Measurements from ENCODE around the gene RABL2B.

Gene RABL2B

GRCh38 chr22:50739894-50740293 lies 43.5 kb downstream of the RABL2B start:
- Histone ChIP-seq H3K4me2 (ENCODE audit: low read depth, low read length) (no peak overlapping the region), H3K27me3 (replicated peaks; ENCODE audit: insufficient read depth, low read length) (no peaks in the 10 kb centered on the region)
- DNase-seq: no peak

GRCh38 chr22:50739279-50739691 lies 44.2 kb downstream of the RABL2B start:
- no peaks in the 10 kb centered on the region for H3K79me2 ChIP-seq (ENCODE audit: low read length)
- no peaks in the 10 kb centered on the region for H3F3A ChIP-seq (ENCODE audit: insufficient read depth, low read length)
- no peak overlapping the region for H2AFZ ChIP-seq (ENCODE audit: low read length)
- H3K36me3 ChIP-seq (replicated peaks; ENCODE audit: insufficient read depth, low read length): no peaks in the 10 kb centered on the region
- no peak overlapping the region for H3K27ac ChIP-seq (ENCODE audit: low read length)
- H3K9me2 ChIP-seq (replicated peaks; ENCODE audit: insufficient read depth, low read length): no peaks in the 10 kb centered on the region
- no peak overlapping the region for H3K4me2 ChIP-seq (ENCODE audit: low read depth, low read length)
- H3K9me3 ChIP-seq (replicated peaks; ENCODE audit: insufficient read depth, low read length): no peaks in the 10 kb centered on the region
- no peak for DNase-seq
- no peaks in the 10 kb centered on the region for H3K27me3 ChIP-seq (replicated peaks; ENCODE audit: insufficient read depth, low read length)
- no peaks in the 10 kb centered on the region for H4K20me1 ChIP-seq (ENCODE audit: insufficient read depth, low read length)
- no peak overlapping the region for H3K9ac ChIP-seq (ENCODE audit: low read length)
- H3K4me3 ChIP-seq (ENCODE audit: low read length): no peak overlapping the region
- TF ChIP-seq EZH2phosphoT487 (IDR thresholded peaks at IDR 0.05; ENCODE audit: low read length) (no peak), EZH2 (optimal IDR thresholded peaks at IDR 0.05; ENCODE audit: low read depth, low read length) (no peak), CTCF (IDR thresholded peaks at IDR 0.05; ENCODE audit: low read length) (no peak)
- H3K4me1 ChIP-seq (ENCODE audit: low read length): peaks cover 5% of the 10 kb centered on the region

More at GRCh38 chr22:50739894-50740293, 43.5 kb downstream of the RABL2B start:
- H2AFZ ChIP-seq (ENCODE audit: low read length): no peak overlapping the region
- H3K27ac ChIP-seq (ENCODE audit: low read length): no peak overlapping the region
- TF ChIP-seq EZH2 (optimal IDR thresholded peaks at IDR 0.05; ENCODE audit: low read depth, low read length) (no peak), EZH2phosphoT487 (IDR thresholded peaks at IDR 0.05; ENCODE audit: low read length) (no peak), CTCF (IDR thresholded peaks at IDR 0.05; ENCODE audit: low read length) (no peak)
- no peaks in the 10 kb centered on the region for H3K9me3 ChIP-seq (replicated peaks; ENCODE audit: insufficient read depth, low read length)
- H3F3A ChIP-seq (ENCODE audit: insufficient read depth, low read length): no peaks in the 10 kb centered on the region
- no peaks in the 10 kb centered on the region for H3K79me2 ChIP-seq (ENCODE audit: low read length)
- no peaks in the 10 kb centered on the region for H4K20me1 ChIP-seq (ENCODE audit: insufficient read depth, low read length)
- no peaks in the 10 kb centered on the region for H3K4me1 ChIP-seq (ENCODE audit: low read length)
- no peaks in the 10 kb centered on the region for H3K36me3 ChIP-seq (replicated peaks; ENCODE audit: insufficient read depth, low read length)
- H3K9me2 ChIP-seq (replicated peaks; ENCODE audit: insufficient read depth, low read length): no peaks in the 10 kb centered on the region
- no peak overlapping the region for H3K4me3 ChIP-seq (ENCODE audit: low read length)
- no peak overlapping the region for H3K9ac ChIP-seq (ENCODE audit: low read length)

- no peak overlapping the region for H3K4me2 ChIP-seq (ENCODE audit: low read depth, low read length)
- H3K4me1 ChIP-seq (ENCODE audit: low read length): peaks cover 10% of the 10 kb centered on the region
- no peaks in the 10 kb centered on the region for H3K79me2 ChIP-seq (ENCODE audit: low read length)
- no peaks in the 10 kb centered on the region for H3K9me2 ChIP-seq (replicated peaks; ENCODE audit: insufficient read depth, low read length)
- peaks cover 3% of the 10 kb centered on the region; the same call in 1 of the 2 replicates for H3F3A ChIP-seq (ENCODE audit: insufficient read depth, low read length)
- no peaks in the 10 kb centered on the region for H3K27me3 ChIP-seq (replicated peaks; ENCODE audit: insufficient read depth, low read length)
- no peaks in the 10 kb centered on the region for H3K9me3 ChIP-seq (replicated peaks; ENCODE audit: insufficient read depth, low read length)
- no peak overlapping the region for H3K27ac ChIP-seq (ENCODE audit: low read length)
- DNase-seq: no peak
- H3K36me3 ChIP-seq (replicated peaks; ENCODE audit: insufficient read depth, low read length): no peaks in the 10 kb centered on the region
- TF ChIP-seq EZH2phosphoT487 (IDR thresholded peaks at IDR 0.05; ENCODE audit: low read length): no peak
- no peak for TF ChIP-seq EZH2 (optimal IDR thresholded peaks at IDR 0.05; ENCODE audit: low read depth, low read length)
- TF ChIP-seq CTCF (IDR thresholded peaks at IDR 0.05; ENCODE audit: low read length): no peak
- no peaks in the 10 kb centered on the region for H4K20me1 ChIP-seq (ENCODE audit: insufficient read depth, low read length)
- no peak overlapping the region for H3K4me3 ChIP-seq (ENCODE audit: low read length)
- no peak overlapping the region for H3K9ac ChIP-seq (ENCODE audit: low read length)
- H2AFZ ChIP-seq (ENCODE audit: low read length): no peak overlapping the region
These were observed 44.7 kb downstream of the RABL2B start for GRCh38 chr22:50738649-50739227.
